AG08395 (cell line): Measurements from ENCODE around the gene ABHD12.
A peak's percentile ranks its signal among the peaks of the same experiment; 100 is the strongest.
"Not testable (repeated sequence)": the region's sequence is repeated elsewhere in the genome, so short reads cannot be mapped to it uniquely, and the experiment has no call there.

Experiments
- DNase-seq: peaks from one replicate; pipeline ENCODE4 v3.0.0; 2012; ENCODE audit warnings: mixed read lengths, low spot score

The ABHD12 gene

DNA sequence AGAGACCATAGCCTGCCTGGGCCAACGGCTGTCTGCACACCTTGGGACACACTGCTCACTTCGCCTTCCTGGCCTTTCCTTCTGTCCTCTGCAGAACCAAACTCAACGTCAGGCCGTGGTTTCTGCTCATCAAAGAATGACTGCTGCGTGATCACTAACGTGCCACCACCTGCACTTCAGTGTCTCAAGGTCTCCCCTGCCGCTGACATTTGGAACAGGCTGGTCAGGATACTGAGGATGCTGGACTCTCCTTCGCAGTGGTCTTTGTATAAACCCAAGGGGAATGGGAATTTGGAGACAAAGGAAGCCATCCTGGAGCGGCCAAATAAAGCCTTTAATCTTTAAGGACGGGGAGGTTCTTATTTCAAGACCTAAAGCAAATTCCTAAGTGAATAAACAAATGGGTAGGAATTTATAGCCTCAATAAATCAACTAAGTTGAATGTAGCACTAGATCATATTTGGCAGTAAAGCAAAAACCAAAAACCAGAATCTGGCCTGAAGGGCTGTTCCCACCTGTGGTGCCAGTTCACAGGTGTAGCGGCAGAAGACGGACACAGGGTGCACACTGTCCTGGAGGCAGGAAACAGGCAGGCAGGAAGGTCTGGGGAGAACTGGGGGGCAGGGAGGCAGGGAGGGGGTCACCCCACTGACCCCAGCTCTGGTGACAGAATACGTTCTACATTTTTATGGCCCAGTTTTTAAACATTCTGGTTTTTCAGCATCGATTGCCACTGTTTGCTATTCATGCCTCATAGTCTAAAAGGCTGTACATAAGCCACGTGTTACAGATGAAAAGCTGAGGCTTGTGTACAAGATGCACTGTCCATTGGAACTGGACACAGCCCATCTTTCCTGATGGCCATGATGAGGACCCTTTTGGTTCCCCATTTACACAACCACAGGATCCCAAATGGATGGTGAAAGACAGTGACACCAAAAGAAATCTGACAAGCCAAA, 36.6 kb downstream of the ABHD12 start:
- DNase-seq, result no peak

DNA sequence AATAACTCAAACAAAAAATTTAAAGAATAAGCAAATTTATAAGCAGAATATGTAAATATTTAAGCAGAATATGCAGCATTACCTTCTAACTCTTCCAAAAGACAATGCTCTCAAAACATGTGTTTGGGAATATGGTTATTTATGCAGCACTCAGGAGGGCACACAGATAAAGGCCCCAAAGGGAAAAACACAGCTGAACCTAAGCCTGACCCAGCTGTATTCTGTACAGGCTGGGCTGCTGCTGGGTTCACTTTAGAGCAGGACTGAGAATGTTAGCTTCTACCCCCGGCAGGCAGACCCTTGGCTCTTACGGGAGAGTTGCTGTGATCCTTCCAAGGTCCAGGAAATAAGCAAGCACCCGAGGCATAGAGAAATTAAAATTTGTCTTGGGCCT, 37.3 kb downstream of the ABHD12 start:
- no peak for DNase-seq

DNA sequence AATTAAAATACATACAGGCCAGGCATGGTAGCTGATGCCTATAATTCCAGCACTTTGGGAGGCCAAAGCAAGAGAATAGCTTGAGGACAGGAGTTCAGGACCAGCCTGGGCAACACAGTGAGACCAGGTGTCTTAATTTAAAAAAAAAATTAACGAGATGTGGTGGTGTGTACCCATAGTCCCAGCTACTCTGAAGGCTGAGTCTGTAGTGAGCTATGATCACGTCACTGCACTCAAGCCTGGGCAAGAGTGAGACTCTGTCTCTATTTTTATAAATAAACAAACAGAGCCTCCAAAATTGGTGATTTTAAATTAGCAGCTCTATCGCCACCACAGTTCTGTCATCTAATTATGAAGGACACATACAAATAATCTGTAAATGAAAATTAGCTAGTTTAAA, 37.9 kb downstream of the ABHD12 start:
- no peak for DNase-seq

DNA sequence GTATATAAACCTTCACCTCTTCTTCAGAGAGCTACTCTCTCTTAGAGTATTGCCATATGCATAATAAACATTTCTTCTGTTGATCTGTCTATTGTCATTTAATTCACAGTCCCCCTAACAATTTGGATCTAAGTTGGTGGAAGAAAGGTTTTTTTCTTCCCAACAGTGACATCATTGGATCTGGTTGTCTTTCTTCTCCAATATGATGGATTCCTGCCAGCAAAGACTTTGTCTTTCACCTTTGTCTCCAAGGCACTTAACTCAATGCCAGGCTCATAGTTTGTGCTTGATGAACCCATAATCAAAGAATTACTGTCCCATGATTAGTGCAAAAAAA, 39.6 kb downstream of the ABHD12 start:
- DNase-seq, result no peak

DNA sequence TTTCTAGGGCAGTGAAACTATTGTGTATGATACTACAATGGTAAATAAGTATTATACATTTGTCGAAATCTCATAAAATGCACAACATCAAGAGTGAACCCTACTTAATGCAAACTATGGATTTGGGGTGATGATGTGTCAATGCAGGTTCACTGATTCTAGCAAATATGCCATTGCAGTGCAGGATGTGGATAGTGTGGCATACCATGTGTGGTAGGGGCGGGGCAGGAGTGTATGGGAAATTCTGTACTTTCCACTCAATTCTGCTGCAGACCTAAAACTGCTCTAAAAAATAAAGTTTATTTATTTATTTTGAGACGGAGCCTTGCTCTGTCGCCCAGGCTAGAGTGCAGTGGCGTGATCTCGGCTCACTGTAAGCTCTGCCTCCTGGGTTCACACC, 44.3 kb downstream of the ABHD12 start:
- no peak for DNase-seq

DNA sequence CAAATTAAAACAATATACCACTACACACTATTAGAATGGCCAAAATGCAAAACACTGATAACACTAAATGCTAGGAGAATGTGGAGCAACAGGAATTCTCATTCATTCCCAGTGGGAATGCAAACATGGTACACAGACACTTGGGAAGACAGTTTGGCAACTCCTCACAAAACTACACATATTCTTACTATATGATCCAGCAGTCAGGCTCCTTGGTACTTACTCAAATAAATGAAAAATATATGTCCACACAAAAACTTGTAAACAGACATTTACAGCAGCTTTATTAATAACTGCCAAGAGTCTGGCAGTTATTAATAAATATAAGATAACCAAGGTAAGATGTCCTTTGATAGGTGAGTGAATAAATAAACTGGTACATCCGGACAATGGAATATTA, 44.9 kb downstream of the ABHD12 start:
- DNase-seq, result no peak

DNA sequence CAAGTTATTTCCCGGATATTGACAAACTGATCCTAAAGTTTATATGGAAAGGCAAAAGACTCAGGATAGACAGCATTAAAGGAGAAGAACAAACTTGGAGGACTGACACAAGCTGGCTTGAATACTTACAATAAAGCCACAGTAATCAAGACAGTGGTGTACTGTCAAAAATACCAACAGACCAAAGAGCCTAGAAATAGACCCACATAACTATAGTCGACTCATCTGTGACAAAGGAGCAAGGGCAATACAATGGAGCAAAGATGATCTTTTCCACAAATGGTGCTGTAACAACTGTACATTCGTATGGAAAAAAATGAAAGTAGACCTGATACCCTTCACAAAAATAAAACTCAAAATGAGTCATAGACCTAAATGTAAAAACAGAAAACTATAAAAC, 46.0 kb downstream of the ABHD12 start:
- DNase-seq, result no peak

DNA sequence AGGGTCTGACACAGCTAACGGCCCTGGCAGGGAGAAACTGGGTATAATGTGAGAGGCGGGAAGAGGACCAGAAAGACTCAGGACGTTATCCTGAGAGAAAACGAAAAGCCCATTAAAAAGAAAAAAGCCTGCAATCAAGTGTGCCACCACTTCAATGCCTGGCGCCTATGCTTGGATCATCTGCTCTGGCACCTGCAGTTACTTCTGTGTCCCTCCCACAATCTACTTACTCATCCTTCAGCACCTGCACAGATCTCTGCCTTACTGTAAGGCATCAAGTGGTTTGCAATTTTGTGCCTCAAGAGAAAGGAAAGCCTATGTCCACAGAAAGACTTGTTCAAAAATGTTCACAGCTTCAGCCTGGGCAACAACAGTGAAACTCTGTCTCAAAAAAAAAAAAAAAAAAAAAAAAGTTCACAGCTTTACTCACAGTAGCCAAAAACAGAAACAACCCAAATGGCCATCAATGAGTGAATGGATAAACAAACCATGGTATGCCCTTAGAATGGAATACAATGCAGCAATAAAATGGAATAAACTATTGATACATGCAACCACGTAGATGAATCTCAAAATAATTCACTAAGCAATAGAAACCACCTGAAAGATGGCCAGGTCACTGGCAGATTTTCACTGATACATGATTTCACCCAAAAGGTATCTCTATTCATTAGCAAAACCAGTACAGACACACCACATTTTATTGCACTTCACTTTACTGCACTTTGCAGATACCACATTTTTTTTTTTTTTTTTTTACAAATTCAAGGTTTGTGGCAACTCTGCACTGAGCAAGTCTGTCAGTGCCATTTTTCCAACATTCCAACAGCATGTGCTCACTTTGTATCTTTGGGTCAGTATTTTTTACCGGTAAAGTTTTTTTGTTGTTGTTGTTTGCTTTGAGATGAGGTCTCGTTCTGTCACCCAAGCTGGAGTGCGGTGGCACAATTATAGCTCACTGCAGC, 48.6 kb downstream of the ABHD12 start:
- peak; percentile 27 for DNase-seq

DNA sequence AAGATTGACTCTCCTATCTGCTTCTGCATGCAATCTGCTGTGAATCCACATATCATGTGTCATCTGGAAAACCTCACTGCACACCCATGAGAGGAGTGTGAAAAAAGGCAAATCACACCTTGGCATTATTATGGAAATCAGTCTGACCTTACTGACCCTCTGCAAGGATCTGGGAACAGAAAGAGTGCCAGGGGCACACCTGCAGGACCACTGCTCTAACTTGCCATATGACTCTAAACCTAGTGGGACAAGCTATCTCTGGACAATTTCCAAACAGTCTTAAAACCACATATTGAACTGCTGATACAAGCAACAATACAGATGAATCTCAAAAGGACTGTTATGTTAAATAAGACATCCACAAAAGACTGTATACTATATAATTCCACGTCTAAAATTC, 50.3 kb downstream of the ABHD12 start:
- DNase-seq, result no peak

DNA sequence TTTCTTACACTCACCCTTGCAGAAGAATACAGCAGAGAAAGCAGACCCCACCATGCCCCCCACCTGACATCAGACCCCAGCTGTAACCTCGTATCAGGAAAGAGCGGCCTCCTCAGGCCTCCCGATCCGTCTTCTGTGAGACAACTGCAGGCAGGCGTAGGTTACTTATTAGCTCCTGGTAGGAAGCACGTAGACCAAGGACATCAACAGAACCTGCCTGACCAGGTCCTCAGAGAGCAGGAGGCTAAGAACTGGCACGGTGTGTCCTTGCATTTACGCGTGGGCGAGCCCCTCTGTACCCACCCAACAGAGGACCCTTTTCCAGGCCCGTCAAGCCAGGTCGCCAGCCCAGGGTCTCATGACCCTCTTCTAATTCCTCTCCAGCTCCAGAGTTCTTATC, 51.0 kb downstream of the ABHD12 start:
- no peak for DNase-seq

DNA sequence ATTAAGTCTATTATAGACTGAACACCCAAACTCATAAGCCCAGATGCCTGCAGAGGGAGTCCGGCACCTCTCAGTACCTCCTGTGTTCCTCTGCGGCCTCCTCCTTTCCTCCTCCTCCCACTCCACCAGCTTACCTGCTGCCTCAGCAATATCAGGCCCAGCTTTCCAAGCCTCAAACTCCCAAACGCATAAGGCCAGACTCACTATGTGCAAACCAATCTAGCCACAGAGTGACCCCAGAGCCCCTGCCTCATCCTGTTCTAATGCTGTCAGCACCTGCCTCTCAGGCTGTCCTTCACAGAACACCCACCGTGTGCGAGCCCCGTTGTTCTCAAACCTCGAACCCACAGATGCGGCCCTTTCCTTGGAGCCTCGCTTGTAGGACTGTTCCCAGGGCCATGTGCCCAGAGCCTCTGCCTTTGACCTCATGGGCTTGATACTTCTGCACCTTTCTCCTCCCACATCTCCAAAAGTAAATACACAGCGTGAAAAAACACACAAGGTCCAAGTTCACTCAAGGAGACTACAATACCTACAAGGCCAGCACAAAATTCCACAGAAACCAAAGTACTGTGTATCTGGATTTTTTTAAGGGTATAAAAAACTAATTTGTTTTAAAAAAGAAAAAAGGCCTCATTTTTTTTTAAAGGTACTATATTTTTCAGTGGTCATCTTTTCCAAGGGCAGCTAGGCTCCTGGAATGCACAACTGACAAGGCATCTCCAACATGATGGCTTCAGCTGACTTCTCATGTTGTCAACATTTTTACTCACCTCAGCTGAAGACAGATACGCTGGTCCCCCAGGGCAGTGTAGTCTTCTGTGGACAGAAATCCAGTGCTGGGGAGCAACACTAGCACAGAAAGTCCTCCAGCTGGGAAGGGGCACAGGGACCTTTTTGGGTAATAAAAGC, 52.3 kb downstream of the ABHD12 start:
- no peak for DNase-seq

DNA sequence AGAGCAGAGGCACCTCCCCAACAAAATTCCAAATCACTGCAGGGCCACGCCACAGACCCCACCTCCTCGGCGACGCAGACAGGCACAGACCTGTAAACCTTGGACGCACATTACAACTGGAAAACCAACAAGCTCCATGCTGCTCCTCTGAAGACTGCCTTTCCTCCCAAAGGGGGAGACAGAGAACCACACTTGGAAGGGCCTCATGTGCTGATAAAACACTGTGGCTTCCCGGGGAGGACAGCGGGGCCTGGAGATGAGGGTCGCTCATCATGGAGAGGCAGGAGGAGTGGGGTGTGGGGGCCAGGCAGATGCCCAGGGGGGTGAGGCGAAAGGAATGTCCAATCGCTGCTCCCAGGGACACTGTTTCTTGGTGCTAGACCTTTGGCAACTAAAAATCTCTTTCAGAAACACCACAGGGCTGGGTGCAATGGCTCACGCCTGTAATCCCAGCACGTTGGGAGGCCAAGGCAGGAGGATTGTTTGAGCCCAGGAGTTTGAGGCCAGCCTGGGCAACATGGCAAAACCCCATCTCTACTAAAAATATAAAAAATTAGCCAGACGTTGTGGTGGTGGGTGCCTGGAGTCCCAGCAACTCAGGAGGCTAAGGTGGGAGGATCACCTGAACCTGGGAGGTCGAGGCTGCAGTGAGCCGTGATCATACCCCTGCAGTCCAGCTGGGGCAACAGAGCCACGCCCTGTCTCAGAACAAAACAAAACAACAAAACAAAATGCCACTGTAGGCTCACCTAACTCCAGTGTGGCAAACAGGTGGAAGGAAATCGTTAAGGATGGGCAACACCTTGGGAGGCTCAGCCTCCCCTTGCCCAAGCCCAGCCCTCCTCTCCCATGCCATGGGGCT, 53.8 kb downstream of the ABHD12 start:
- DNase-seq, result peak; percentile 20

DNA sequence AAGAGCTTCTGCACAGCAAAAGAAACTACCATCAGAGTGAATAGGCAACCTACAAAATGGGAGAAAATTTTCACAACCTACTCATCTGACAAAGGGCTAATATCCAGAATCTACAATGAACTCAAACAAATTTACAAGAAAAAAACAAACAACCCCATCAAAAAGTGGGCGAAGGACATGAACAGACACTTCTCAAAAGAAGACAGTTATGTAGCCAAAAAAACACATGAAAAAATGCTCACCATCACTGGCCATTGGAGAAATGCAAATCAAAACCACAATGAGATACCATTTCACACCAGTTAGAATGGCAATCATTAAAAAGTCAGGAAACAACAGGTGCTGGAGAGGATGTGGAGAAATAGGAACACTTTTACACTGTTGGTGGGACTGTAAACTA, 55.7 kb downstream of the ABHD12 start:
- not testable (repeated sequence) for DNase-seq

DNA sequence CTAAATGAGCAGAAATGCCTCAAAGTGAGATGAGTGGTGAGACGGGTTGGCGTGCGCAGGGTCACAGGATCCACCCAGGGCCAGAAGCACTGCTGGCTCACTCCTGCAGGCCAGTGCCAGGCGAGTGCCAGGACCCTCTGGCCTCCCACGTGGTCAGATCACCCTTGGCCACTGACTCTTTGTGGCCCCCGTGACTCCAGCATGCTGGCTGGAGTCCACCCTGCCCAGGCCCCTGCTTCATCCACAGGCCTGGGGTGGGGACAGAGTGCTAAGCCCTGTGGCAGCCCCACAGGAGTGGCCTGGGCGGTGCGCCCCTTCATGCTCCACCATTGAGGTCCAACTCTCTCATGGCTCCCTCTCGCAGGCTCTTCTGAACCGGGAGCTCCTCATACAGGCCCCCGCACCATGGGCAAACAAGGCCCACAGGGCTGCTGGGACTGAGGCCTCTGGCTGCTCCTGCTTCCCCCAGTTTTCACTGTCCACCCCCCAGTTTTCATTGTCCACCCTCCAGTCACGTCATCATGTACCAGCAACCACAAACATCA, 61.6 kb downstream of the ABHD12 start:
- DNase-seq, result no peak

DNA sequence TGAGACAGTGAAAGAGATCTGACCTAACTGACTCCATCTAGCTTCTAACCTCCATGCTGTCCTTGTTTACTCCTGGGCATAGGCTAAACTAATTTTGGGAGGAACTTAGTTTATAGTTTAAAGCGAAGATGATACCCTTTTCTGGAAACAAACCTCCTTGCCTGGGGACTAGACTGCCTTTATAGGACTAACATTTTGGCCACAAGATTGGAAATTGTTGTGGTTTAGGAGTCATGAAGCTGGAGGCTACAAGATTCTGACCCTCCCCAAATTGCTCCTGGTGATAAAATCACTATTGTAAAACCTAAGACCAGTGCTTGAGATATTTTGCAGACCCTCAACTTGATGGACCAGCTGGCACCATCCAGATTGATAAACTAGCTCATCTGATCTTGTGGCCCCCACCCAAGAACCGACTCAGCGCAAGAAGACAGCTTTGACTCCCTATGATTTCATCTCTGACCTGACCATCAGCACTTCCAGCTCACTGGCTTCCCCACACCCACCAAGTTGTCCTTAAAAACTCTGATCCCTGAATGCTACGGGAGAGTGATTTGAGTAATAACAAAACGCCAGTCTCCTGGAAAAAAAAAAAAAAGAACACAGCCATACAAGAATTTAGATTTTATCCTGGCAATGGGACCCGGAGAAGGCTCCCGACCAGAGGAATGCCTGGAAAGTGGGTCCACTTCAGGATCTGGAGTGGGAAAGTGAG, 63.0 kb downstream of the ABHD12 start:
- DNase-seq, result no peak

DNA sequence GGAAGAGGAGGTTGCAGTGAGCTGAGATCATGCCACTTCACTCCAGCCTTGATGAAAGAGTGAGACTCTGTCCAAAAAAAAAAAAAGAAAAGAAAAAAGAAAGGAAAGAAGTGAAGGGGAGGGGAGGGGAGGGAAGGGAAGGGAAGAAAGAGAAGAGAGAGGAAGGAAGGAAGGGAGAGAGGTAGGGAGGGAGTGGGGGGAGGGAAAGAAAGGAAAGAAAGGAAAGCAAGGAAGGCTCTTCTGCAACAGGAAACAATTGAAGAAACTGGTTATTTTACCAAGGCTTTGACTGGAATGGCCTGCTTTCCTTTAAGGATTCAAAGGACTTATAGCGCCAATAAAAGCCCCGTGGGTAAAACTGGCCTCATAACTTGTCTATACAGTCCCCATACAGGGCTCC, 64.6 kb downstream of the ABHD12 start:
- no peak for DNase-seq

DNA sequence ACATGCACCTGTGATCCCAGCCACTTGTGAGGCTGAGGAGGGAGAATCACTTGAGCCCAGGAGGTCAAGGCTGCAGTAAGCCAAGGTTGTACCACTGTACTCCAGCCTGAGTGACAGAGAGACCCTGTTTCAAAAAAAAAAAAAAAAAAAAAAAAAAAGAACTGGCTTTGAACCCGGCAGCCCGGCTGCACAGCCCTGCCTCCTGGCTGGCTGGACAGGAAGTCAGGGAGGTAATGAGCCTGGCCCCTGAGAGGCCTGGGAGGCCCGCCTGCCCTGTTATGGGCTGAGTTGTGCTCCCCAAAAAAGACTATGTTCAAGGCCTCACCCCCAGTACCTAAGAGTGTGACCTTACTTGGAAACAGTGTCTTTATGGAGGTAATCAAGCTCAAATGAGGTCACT, 65.6 kb downstream of the ABHD12 start:
- no peak for DNase-seq

DNA sequence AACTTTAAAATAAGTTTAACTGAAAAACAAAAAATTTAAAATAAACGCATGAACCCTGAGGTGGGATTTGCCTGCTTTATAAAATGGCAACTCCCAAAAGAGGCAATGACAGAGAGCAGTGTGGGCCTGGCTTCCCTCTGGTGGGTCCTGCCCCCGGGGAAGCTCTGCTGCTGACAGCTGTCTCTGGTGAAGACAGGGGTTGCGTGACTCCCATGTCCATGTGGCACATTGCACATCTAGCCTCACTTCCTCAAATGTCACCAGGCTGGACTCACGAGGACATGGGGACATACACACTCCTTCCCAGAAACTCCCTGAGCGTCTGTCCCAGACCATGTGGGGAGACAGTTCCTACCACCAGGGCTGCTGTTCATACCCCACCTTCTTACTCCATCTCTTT, 66.2 kb downstream of the ABHD12 start:
- DNase-seq, result no peak

DNA sequence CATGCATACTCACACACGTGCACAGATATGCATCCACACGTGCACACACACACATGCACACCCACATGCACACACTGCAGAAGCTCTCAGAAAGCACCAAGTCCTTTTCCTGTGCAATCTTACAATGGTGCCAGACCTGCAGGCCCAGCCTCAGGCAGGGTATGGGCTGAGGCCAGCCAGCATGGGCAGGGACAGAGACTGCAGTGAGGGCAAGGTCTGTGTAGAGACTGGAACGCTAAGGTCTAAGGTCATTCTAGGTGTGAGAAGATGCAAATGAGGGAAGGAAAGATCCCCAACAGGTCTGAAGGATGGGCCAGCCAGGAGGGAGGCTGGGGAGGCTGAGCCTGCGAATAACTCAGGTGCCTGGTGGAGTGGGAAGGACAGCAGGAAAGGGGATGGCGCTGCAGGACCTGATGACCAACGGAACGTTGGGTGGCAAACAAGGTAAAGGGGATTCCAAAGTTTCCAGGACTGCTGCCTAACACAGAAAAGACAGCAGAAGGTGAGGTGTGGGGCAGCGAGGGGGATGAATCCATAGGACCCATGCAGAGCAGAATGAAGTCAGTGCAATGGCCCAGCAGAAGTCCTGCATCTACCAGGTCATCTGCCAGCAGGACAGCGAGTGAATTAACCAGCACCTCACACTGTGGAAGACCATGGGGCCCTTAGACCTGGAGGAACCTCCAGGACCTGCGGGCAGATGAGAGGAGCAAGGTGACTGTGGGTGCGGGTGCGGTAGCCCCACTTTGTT, 67.0 kb downstream of the ABHD12 start:
- DNase-seq, result no peak
